Heart left ventricle (tissue), 16 donors: Measurements from ENCODE around the gene CAND1. TPM values are rescaled to one million over a fixed set of nuclear protein-coding genes. Genes with fewer than 3 reads are reported as not detected.

ENCODE experiments used
- ATAC-seq, 4 donors: fragments of 200-7000 bp; cut with Tn5 transposase; one replicate each; pipeline ENCODE4 v1.9.1; 2020 to 2022; ENCODE audit warnings: moderate library complexity in 4 of 4, mild to moderate bottlenecking in 3 of 4, moderate number of reproducible peaks in 1 of 4
- DNase-seq, 5 donors: peaks; one replicate each; pipeline ENCODE4 v3.0.0-alpha.2; 2020
- H3K27ac ChIP-seq, 12 donors: fragments of 200-600 bp; sonication (generic) in 4 of 12; one replicate each; pipeline versions ENCODE4 v1.5.0 to v1.8.0; 2016 to 2022; ENCODE audit warnings: mild to moderate bottlenecking in 2 of 12
- H3K27me3 ChIP-seq, 9 donors: fragments of 200-600 bp; sonication (generic) in 2 of 9; one replicate each; pipeline versions ENCODE4 v1.5.1 to v1.8.0; 2016 to 2022; ENCODE audit warnings: mild to moderate bottlenecking in 3 of 9
- H3K36me3 ChIP-seq, 9 donors: fragments of 200-600 bp; sonication (generic) in 2 of 9; one replicate each; pipeline versions ENCODE4 v1.5.0 to v1.8.0; 2018 to 2022; ENCODE audit warnings: mild to moderate bottlenecking in 2 of 9
- H3K4me1 ChIP-seq, 12 donors: fragments of 200-600 bp; sonication (generic) in 4 of 12; one replicate each; pipeline versions ENCODE4 v1.5.0 to v1.8.0; 2016 to 2022; ENCODE audit warnings: mild to moderate bottlenecking in 3 of 12
- H3K4me3 ChIP-seq, 12 donors: fragments of 200-600 bp; sonication (generic) in 4 of 12; one replicate each; pipeline versions ENCODE4 v1.5.0 to v1.8.0; 2017 to 2022; ENCODE audit warnings: mild to moderate bottlenecking in 9 of 12, moderate library complexity in 4 of 12
- H3K9me3 ChIP-seq, 12 donors: fragments of 200-600 bp; sonication (generic) in 4 of 12; one replicate each; pipeline versions ENCODE4 v1.5.0 to v1.8.0; 2016 to 2022; ENCODE audit warnings: mild to moderate bottlenecking in 1 of 12
- POLR2A ChIP-seq, 2 donors: fragments of 450-650 bp; IDR thresholded peaks; one replicate each; pipeline ENCODE4 v1.6.1; 2017; ENCODE audit warnings: antibody characterized with exemption in 2 of 2, mild to moderate bottlenecking in 2 of 2, moderate library complexity in 2 of 2
- WGBS, 4 donors: extraction: QIAGEN DNeasy Blood & Tissue Kit in 2 of 4; methylation state at CpG; one replicate each; pipeline versions ENCODE4 v1.1.5 to v1.1.7; 2013 to 2018; 5-methylcytosine and 5-hydroxymethylcytosine counted together
- intact Hi-C, 10 donors: fragments of 100-400 bp; cut with DNase I; formaldehyde crosslinking; loops; one replicate each; pipeline versions ENCODE4 v1.11.1 to v1.14.2; 2022
- polyA plus RNA-seq, 2 donors: library from polyadenylated mRNA; stranded (reverse); fragments of 200-250 nt; gene quantifications; one replicate each; pipeline ENCODE4 v1.2.3, GENCODE V29; 2013
- total RNA-seq, 9 donors: library from RNA; depleted of rRNA in 2 of 9; stranded (reverse); fragments of >200 nt in 2 of 9; fragmentation: NEBNext Ultra II Directional in 3 of 9; extraction: Animal tissue kit (Norgen Biotek cat#: 25700) in 3 of 9; gene quantifications; one replicate each; pipeline versions ENCODE4 v1.1.0 to v1.2.4, GENCODE V29; 2016 to 2023
- TF ChIP-seq, protein P1 (sequence below), 12 donors: fragments of 200-600 bp; sonication (generic) in 4 of 12; IDR thresholded peaks; one replicate each; pipeline versions ENCODE4 v1.5.0 to v1.8.0; 2018 to 2022; ENCODE audit warnings: antibody characterized with exemption in 12 of 12, mild to moderate bottlenecking in 5 of 12
- donor health status: ischemic (EF 13 %, LVEDD 7.1; RV severe dilation, severe dysfunction).
- donor health status: healthy with polysubstance abuse.
- donor health status: DM: no; HTN: yes; CAD: no.
- donor health status: DM: no; HTN: no; CAD: no.
- donor health status: ischemic (EF 25% LVEDD 6.9; RV normal size, moderate dysfunction).
- donor health status: ischemic (EF 25% LVEDD 5.7; RV mildly dilated, moderate dysfunction).
- donor health status: healthy.
- donor health status: DM: yes; HTN: yes; CAD: no.
- donor health status: ischemic (EF 35%, LVEDD 5.7; RV mildly dilated, moderate dysfunction).
- donor health status: nonischemic (EF 11% LVEDD 7.7; RV severe dilation, severe dysfunction).
- donor health status: DM: yes; HTN: yes; CAD: no.
- donor health status: PGD.
- donor health status: ischemic (EF 29% LVEDD 5.4; RV normal size, mild dysfunction).
- donor health status: nonischemic (EF 23%, LVEDD 6.1; RV moderate dilation, normal function).

The CAND1 gene
- total and polyA plus RNA-seq, 11 donors = 5.8 to 69.0 (median 30.9) TPM

- Histone ChIP-seq H3K27ac (peak overlapping the region in 9 of 12 donors; percentile 92 to 99 (median 97)), H3K36me3 (peaks cover 0 to 11% (median 0%) of the 10 kb centered on the region in 9 donors), H3K4me3 (peak overlapping the region; percentile 81 to 91 (median 85)), H3K27me3 (no peaks in the 10 kb centered on the region), H3K4me1 (peaks cover 3 to 61% (median 45%) of the 10 kb centered on the region in 12 donors), H3K9me3 (no peaks in the 10 kb centered on the region)
- ATAC-seq (no peak), DNase-seq (no peak)
- no peak for TF ChIP-seq POLR2A (IDR thresholded peaks at IDR 0.05)
- TF ChIP-seq, protein P1, sequence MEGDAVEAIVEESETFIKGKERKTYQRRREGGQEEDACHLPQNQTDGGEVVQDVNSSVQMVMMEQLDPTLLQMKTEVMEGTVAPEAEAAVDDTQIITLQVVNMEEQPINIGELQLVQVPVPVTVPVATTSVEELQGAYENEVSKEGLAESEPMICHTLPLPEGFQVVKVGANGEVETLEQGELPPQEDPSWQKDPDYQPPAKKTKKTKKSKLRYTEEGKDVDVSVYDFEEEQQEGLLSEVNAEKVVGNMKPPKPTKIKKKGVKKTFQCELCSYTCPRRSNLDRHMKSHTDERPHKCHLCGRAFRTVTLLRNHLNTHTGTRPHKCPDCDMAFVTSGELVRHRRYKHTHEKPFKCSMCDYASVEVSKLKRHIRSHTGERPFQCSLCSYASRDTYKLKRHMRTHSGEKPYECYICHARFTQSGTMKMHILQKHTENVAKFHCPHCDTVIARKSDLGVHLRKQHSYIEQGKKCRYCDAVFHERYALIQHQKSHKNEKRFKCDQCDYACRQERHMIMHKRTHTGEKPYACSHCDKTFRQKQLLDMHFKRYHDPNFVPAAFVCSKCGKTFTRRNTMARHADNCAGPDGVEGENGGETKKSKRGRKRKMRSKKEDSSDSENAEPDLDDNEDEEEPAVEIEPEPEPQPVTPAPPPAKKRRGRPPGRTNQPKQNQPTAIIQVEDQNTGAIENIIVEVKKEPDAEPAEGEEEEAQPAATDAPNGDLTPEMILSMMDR (IDR thresholded peaks at IDR 0.05) = no peak
- WGBS, 4 donors = 4 to 6% (median 5%) methylated on average over 6 of the region's 6 CpGs
- intact Hi-C loops = loop anchor here in 1 of 10 donors (10.0 kb wide), 1 partner anchor 374 kb away; the partner anchor contains the start of gene DYRK2
Measured at GRCh38 chr12:67270622-67271021, 1.5 kb downstream of the CAND1 start.

DNA sequence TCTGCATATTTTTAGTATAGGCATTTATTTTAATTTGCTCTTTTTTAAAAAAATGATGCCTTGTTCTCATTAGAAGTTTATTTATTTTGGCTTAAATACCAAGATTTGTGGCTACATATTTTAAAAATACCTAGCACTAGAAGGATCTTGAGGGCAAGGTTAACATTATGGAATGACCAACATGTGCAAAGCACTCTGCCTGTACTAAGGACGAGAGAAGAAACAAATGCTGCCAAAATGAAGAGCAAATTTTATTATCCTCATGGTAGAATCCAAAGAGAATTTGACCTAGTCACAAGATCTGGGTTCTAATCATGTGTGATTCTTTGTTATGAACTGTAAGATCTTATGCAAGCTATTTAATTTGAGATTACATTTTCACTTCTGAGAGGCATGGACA is 2.8 kb downstream of the CAND1 start:
- Histone ChIP-seq H3K4me1 (peaks cover 3 to 70% (median 52%) of the 10 kb centered on the region in 12 donors), H3K4me3 (peak overlapping the region in 1 of 12 donors; percentile 1), H3K27me3 (no peaks in the 10 kb centered on the region), H3K36me3 (peaks cover 0 to 11% (median 0%) of the 10 kb centered on the region in 9 donors), H3K9me3 (no peaks in the 10 kb centered on the region), H3K27ac (peak overlapping the region in 4 of 12 donors; percentile 8 to 99 (median 54))
- 27 to 39% (median 38%) methylated on average over 1 of the region's 1 CpG for WGBS, 4 donors
- DNase-seq (no peak), ATAC-seq (no peak)
- intact Hi-C loops = loop anchor here in 1 of 10 donors (10.0 kb wide), 1 partner anchor 373 kb away; the partner anchor contains the start of gene DYRK2
- TF ChIP-seq, protein P1 (IDR thresholded peaks at IDR 0.05) = no peak
- TF ChIP-seq POLR2A (IDR thresholded peaks at IDR 0.05) = no peak

GRCh38 chr12:67274186-67274585 is 5.0 kb downstream of the CAND1 start:
- H3K4me1 ChIP-seq = peaks cover 2 to 80% (median 51%) of the 10 kb centered on the region in 12 donors
- ATAC-seq (no peak), DNase-seq (no peak)
- TF ChIP-seq POLR2A (IDR thresholded peaks at IDR 0.05) = no peak
- TF ChIP-seq, protein P1 (IDR thresholded peaks at IDR 0.05) = no peak
- 10 to 20% (median 14%) methylated on average over 3 of the region's 3 CpGs for WGBS, 4 donors
- no peaks in the 10 kb centered on the region for H3K9me3 ChIP-seq
- peak overlapping the region in 1 of 12 donors; percentile 13 for H3K27ac ChIP-seq
- H3K4me3 ChIP-seq = no peak overlapping the region
- intact Hi-C loops = loop anchor here in 1 of 10 donors (10.0 kb wide), 1 partner anchor 371 kb away; the partner anchor contains the start of gene DYRK2
- H3K27me3 ChIP-seq = no peaks in the 10 kb centered on the region
- H3K36me3 ChIP-seq = peaks cover 0 to 11% (median 0%) of the 10 kb centered on the region in 9 donors

DNA sequence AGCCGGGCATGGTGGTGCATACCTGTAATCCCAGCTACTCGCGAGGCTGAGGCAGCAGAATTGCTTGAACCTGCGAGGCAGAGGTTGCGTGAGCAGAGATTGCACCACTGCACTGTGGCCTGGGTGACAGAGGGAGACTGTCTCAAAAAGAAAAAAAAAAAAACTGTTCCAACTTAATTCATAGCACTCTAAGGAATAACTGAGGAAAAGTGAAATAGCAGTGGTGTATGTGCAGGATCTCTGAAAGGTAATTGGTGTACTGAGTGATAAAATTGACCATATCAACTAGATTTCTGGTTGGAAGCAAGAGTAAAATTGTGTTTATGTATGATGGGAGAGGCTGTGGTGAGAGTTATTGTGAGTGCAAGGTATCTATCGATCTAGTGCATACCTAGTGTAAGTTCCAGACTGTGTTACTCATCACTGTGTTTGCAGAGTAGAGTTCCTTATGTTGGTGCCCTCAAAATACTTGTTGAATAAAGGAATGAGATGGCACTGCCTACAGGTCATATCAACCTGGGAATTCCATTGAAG is 6.3 kb downstream of the CAND1 start:
- Histone ChIP-seq H3K27ac (no peak overlapping the region), H3K4me3 (no peak overlapping the region), H3K4me1 (peaks cover 6 to 91% (median 62%) of the 10 kb centered on the region in 12 donors), H3K9me3 (no peaks in the 10 kb centered on the region), H3K27me3 (no peaks in the 10 kb centered on the region), H3K36me3 (peaks cover 0 to 11% (median 0%) of the 10 kb centered on the region in 9 donors)
- TF ChIP-seq, protein P1 (IDR thresholded peaks at IDR 0.05) = no peak
- no peak for TF ChIP-seq POLR2A (IDR thresholded peaks at IDR 0.05)
- intact Hi-C loops = loop anchor here in 1 of 10 donors (10.0 kb wide), 1 partner anchor 369 kb away; the partner anchor contains the start of gene DYRK2
- WGBS, 4 donors = 84 to 90% (median 88%) methylated on average over 6 of the region's 6 CpGs
- DNase-seq (no peak), ATAC-seq (no peak)
